ENCODE measurements around the gene PHF13. TPM values are rescaled to one million over a fixed set of nuclear protein-coding genes. Genes with fewer than 3 reads are reported as not detected.

The PHF13 gene
- total and polyA plus RNA-seq, 12 donors: 3.7 to 12.2 (median 7.6) TPM

GRCh38 chr1:6584126-6585080 is 29.1 kb upstream of the PHF13 start:
- intact Hi-C loops (cut with DNase I): no loop called here
- peaks cover 33 to 79% (median 59%) of the 10 kb centered on the region in 9 donors for H3K4me1 ChIP-seq
- peaks cover 0 to 38% (median 13%) of the 10 kb centered on the region in 9 donors for H3K36me3 ChIP-seq
- no peak overlapping the region for H3K27ac ChIP-seq
- peak in 2 of 9 donors; percentile 12 to 24 for TF ChIP-seq CTCF (IDR thresholded peaks at IDR 0.05)
- WGBS, 2 donors: 64 to 67% methylated on average over 21 of the region's 21 CpGs
- H3K27me3 ChIP-seq: no peaks in the 10 kb centered on the region
- no peaks in the 10 kb centered on the region for H3K9me3 ChIP-seq
- H3K4me3 ChIP-seq: no peak overlapping the region
- no peak for ATAC-seq
- DNase-seq: no peak

DNA sequence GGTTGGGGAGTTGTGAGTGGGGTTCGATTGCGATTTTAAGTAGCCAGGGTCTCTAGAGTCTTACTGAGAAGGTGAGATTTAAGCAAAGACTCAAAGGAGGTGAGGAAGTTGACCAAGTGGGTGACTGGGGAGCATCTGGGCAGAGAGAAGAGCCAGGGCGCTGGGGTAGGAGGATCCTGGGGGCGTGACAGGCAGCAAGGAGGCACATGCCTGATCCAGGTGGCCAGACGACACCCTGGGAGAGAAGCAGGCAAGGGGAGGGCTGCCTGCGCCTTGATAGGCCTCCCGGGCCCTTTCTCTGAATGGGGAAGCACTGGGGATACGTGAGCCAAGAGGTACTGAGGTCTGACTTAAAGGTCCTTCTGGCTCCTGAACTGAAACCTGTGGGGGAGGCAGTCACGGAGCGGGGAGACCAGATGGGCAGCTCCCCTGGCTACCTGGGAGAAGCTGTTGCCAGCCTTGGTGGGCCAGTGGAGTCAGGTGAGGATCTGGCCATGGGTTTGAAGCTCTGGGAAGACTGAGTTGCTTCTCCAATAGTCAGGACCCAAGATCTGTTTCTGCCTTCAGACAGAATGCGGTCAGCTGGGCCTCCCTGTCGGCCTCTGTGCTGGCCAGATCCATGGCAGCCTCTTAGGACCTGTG is 28.3 kb upstream of the PHF13 start:
- no peak overlapping the region for H3K27ac ChIP-seq
- H3K27me3 ChIP-seq: no peaks in the 10 kb centered on the region
- H3K4me1 ChIP-seq: peaks cover 35 to 82% (median 65%) of the 10 kb centered on the region in 9 donors
- no peaks in the 10 kb centered on the region for H3K9me3 ChIP-seq
- 82 to 85% methylated on average over 12 of the region's 12 CpGs for WGBS, 2 donors
- ATAC-seq (no peak), DNase-seq (no peak)
- no peak overlapping the region for H3K4me3 ChIP-seq
- intact Hi-C loops (cut with DNase I): no loop called here
- peaks cover 0 to 46% (median 19%) of the 10 kb centered on the region in 9 donors for H3K36me3 ChIP-seq
- no peak for TF ChIP-seq CTCF (IDR thresholded peaks at IDR 0.05)

DNA sequence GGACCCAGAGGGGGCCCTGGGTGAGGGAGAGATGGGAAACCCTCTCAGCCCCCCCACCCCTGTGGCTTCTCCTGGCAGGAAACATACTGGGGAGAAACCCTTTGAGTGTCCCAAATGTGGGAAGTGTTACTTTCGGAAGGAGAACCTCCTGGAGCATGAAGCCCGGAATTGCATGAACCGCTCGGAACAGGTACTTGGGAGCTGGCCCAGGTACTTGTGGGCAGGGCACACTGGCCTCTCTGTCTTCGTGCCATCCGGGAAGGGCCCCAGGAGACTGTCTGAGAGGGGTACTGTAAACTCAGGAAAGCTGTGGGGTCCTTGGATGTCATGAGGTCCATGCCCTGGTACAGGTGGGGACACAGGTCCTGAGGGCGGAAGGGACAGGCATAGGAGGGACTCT is 27.7 kb upstream of the PHF13 start:
- WGBS, 2 donors: 78 to 86% methylated on average over 7 of the region's 7 CpGs

More for the DNA sequence above, 27.7 kb upstream of the PHF13 start:
- ATAC-seq (peak in 1 of 8 donors; percentile 0), DNase-seq (no peak)
- no peaks in the 10 kb centered on the region for H3K9me3 ChIP-seq
- H3K27ac ChIP-seq: peak overlapping the region in 1 of 10 donors; percentile 30
- intact Hi-C loops (cut with DNase I): no loop called here
- H3K4me3 ChIP-seq: no peak overlapping the region
- H3K36me3 ChIP-seq: peaks cover 0 to 53% (median 24%) of the 10 kb centered on the region in 9 donors
- H3K27me3 ChIP-seq: no peaks in the 10 kb centered on the region
- no peak for TF ChIP-seq CTCF (IDR thresholded peaks at IDR 0.05)
- H3K4me1 ChIP-seq: peaks cover 30 to 76% (median 66%) of the 10 kb centered on the region in 9 donors
